Liver (tissue), 3 donors: ENCODE results near the gene MOCS3.

Source experiments
- CTCF ChIP-seq: fragments of 150-350 bp; IDR thresholded peaks from 2 replicates; pipeline ENCODE4 v1.5.1; 2017; ENCODE audit warnings: improper control_type of control experiment, low read depth, low read length; ENCODE audit not compliant: missing input control
- HNF4A ChIP-seq, 2 donors: conservative IDR thresholded peaks; 2 replicates each; pipeline ENCODE4 v1.6.1; 2016; ENCODE audit warnings: antibody characterized with exemption in 2 of 2, mild to moderate bottlenecking in 2 of 2
- HNF4G ChIP-seq: IDR thresholded peaks from 2 replicates; pipeline ENCODE4 v1.6.1; 2016; ENCODE audit warnings: antibody characterized with exemption
- RAD21 ChIP-seq, 2 donors: IDR thresholded peaks; 2 replicates each; pipeline ENCODE4 v1.6.1; 2016; ENCODE audit warnings: antibody characterized with exemption in 2 of 2, mild to moderate bottlenecking in 2 of 2
- SP1 ChIP-seq: IDR thresholded peaks from 2 replicates; pipeline ENCODE4 v1.6.1; 2018; ENCODE audit warnings: antibody characterized with exemption, mild to moderate bottlenecking
- TAF1 ChIP-seq: conservative IDR thresholded peaks from 2 replicates; pipeline ENCODE4 v1.6.1; 2016; ENCODE audit warnings: antibody characterized with exemption, mild to moderate bottlenecking
- YY1 ChIP-seq: IDR thresholded peaks from 2 replicates; pipeline ENCODE4 v1.6.1; 2016; ENCODE audit warnings: antibody characterized with exemption, mild to moderate bottlenecking
- ZBTB33 ChIP-seq: IDR thresholded peaks from 2 replicates; pipeline ENCODE4 v1.6.1; 2016; ENCODE audit warnings: antibody characterized with exemption
- donor health status: healthy.
- donor health status: healthy.

GRCh38 chr20:50915424-50915823 lies 43.2 kb upstream of the MOCS3 start:
- TF ChIP-seq CTCF (no peak), HNF4G (no peak), SP1 (no peak), ZBTB33 (no peak), RAD21 (IDR thresholded peaks at IDR 0.05) (no peak), YY1 (no peak), TAF1 (no peak), HNF4A (conservative IDR thresholded peaks at IDR 0.05) (no peak)
